Endodermal cell (in vitro differentiated cells): ENCODE data around the gene PRKAG2. TPM values are rescaled to one million over a fixed set of nuclear protein-coding genes. Genes with fewer than 3 reads are reported as not detected.

Experiments
- DNase-seq: peaks from one replicate; pipeline ENCODE4 v3.0.0-alpha.2; 2017
- H3K27ac ChIP-seq: 2 replicates; pipeline ENCODE4 v1.5.1; 2013; ENCODE audit warnings: mild to moderate bottlenecking, low read depth, low read length, moderate library complexity
- H3K27me3 ChIP-seq: 2 replicates; pipeline ENCODE4 v1.6.1; 2013; ENCODE audit warnings: mild to moderate bottlenecking, low read length, moderate library complexity; ENCODE audit not compliant: insufficient read depth, control insufficient read depth, poor library complexity, severe bottlenecking
- H3K36me3 ChIP-seq: 2 replicates; pipeline ENCODE4 v1.7.0; 2013; ENCODE audit warnings: mild to moderate bottlenecking, low read length, moderate library complexity; ENCODE audit not compliant: control insufficient read depth, insufficient read depth
- H3K4me1 ChIP-seq: one replicate; pipeline ENCODE4 v1.7.0; 2013; ENCODE audit warnings: low read length; ENCODE audit not compliant: control insufficient read depth, insufficient read depth
- H3K4me3 ChIP-seq: 2 replicates; pipeline ENCODE4 v1.5.1; 2013; ENCODE audit warnings: mild to moderate bottlenecking, low read length, moderate library complexity
- H3K9ac ChIP-seq: 2 replicates; pipeline ENCODE4 v1.6.1; 2013; ENCODE audit warnings: mild to moderate bottlenecking, low read length, moderate library complexity; ENCODE audit not compliant: poor library complexity, severe bottlenecking; ENCODE audit errors: extremely low read depth
- H3K9me3 ChIP-seq: 2 replicates; pipeline ENCODE4 v1.6.1; 2013; ENCODE audit warnings: mild to moderate bottlenecking, low read length, moderate library complexity; ENCODE audit not compliant: control insufficient read depth
- H3K27ac Mint-ChIP-seq: 2 replicates; pipeline ENCODE4 v1.8.0; 2020; ENCODE audit warnings: mixed read lengths
- H3K27me3 Mint-ChIP-seq: 2 replicates; pipeline ENCODE4 v1.8.0; 2021; ENCODE audit warnings: mild to moderate bottlenecking, mixed read lengths; ENCODE audit not compliant: insufficient read depth
- H3K36me3 Mint-ChIP-seq: 2 replicates; pipeline ENCODE4 v1.8.0; 2020; ENCODE audit warnings: low read depth, mixed read lengths
- H3K4me1 Mint-ChIP-seq: 2 replicates; pipeline ENCODE4 v1.8.0; 2020; ENCODE audit warnings: mixed read lengths
- H3K4me3 Mint-ChIP-seq: 2 replicates; pipeline ENCODE4 v1.8.0; 2020; ENCODE audit warnings: mild to moderate bottlenecking, moderate library complexity, mixed read lengths
- H3K9me3 Mint-ChIP-seq: 2 replicates; pipeline ENCODE4 v1.8.0; 2020; ENCODE audit warnings: mild to moderate bottlenecking, mixed read lengths
- CTCF ChIP-seq: fragments of 200-600 bp; sonication (generic); conservative IDR thresholded peaks from 2 replicates; pipeline ENCODE4 v1.5.0; 2021; ENCODE audit warnings: antibody characterized with exemption, mild to moderate bottlenecking
- WGBS, 2 experiments: methylation state at CpG; one replicate each; pipeline versions ENCODE4 v1.1.5 to v1.1.7; 2013; ENCODE audit warnings: missing lambda C conversion rate in 2 of 2, mixed read lengths in 1 of 2; ENCODE audit not compliant: insufficient coverage in 1 of 2, insufficient read length in 1 of 2; 5-methylcytosine and 5-hydroxymethylcytosine counted together
- total RNA-seq, 2 donors: library from RNA; stranded (reverse); fragmentation: NEBNext Ultra II Directional in 1 of 2; extraction: Animal tissue kit (Norgen Biotek cat#: 25700) in 1 of 2; gene quantifications; 2 replicates in 1 of 2; 3 replicates in 1 of 2; pipeline ENCODE4 v1.2.1, GENCODE V29; 2021

PRKAG2 gene
- total RNA-seq, 2 donors from 2014 or later, result 17.2 to 20.7 TPM

GRCh38 chr7:151836191-151836926, 40.6 kb downstream of the PRKAG2 start:
- Mint-ChIP-seq H3K4me1 (peaks cover 19% of the 10 kb centered on the region), H3K36me3 (no peaks in the 10 kb centered on the region), H3K4me3 (no peak overlapping the region), H3K9me3 (no peaks in the 10 kb centered on the region), H3K27ac (no peak overlapping the region), H3K27me3 (peaks cover 47% of the 10 kb centered on the region)
- Histone ChIP-seq H3K9me3 (no peaks in the 10 kb centered on the region), H3K4me3 (no peak overlapping the region), H3K27me3 (no peaks in the 10 kb centered on the region), H3K4me1 (peaks cover 13% of the 10 kb centered on the region), H3K36me3 (no peaks in the 10 kb centered on the region), H3K9ac (no peak overlapping the region), H3K27ac (no peak overlapping the region)
- 92 to 93% methylated on average over 15 to 16 of the region's 16 CpGs for WGBS, 2 experiments
- no peak for DNase-seq
- TF ChIP-seq CTCF, result no peak

- H3K9me3 ChIP-seq, result no peaks in the 10 kb centered on the region
- H3K4me3 ChIP-seq, result no peak overlapping the region
- Mint-ChIP-seq H3K9me3 (no peaks in the 10 kb centered on the region), H3K4me3 (no peak overlapping the region), H3K27me3 (peaks cover 47% of the 10 kb centered on the region), H3K4me1 (peaks cover 19% of the 10 kb centered on the region), H3K27ac (no peak overlapping the region), H3K36me3 (no peaks in the 10 kb centered on the region)
- DNase-seq, result no peak
- 94 to 95% methylated on average over 7 to 9 of the region's 9 CpGs for WGBS, 2 experiments
- no peak overlapping the region for H3K9ac ChIP-seq
- H3K36me3 ChIP-seq, result no peaks in the 10 kb centered on the region
- no peak for TF ChIP-seq CTCF
- H3K4me1 ChIP-seq, result peaks cover 13% of the 10 kb centered on the region
- no peaks in the 10 kb centered on the region for H3K27me3 ChIP-seq
- no peak overlapping the region for H3K27ac ChIP-seq
These were observed 41.3 kb downstream of the PRKAG2 start for GRCh38 chr7:151835636-151836035.

GRCh38 chr7:151834271-151835035, 42.5 kb downstream of the PRKAG2 start:
- Mint-ChIP-seq H3K9me3 (no peaks in the 10 kb centered on the region), H3K4me3 (no peak overlapping the region), H3K27me3 (peaks cover 40% of the 10 kb centered on the region), H3K27ac (no peak overlapping the region), H3K36me3 (no peaks in the 10 kb centered on the region), H3K4me1 (peaks cover 19% of the 10 kb centered on the region)
- H3K36me3 ChIP-seq, result no peaks in the 10 kb centered on the region
- 90 to 93% methylated on average over 20 to 23 of the region's 23 CpGs for WGBS, 2 experiments
- H3K4me1 ChIP-seq, result peaks cover 13% of the 10 kb centered on the region
- no peak overlapping the region for H3K4me3 ChIP-seq
- no peak overlapping the region for H3K9ac ChIP-seq
- H3K27me3 ChIP-seq, result no peaks in the 10 kb centered on the region
- DNase-seq, result no peak
- no peaks in the 10 kb centered on the region for H3K9me3 ChIP-seq
- TF ChIP-seq CTCF, result no peak
- H3K27ac ChIP-seq, result no peak overlapping the region
